Activated T-helper 9 cell treated with anti-CD3 and anti-CD28 coated beads, Interleukin-2, amount 50 U/mL, for 16 hours (primary cell): ENCODE results near the gene ATAD1.
"Not testable (repeated sequence)": the region's sequence is repeated elsewhere in the genome, so short reads cannot be mapped to it uniquely, and the experiment has no call there.

Experiments
- DNase-seq: peaks from one replicate; pipeline ENCODE4 v3.0.0-alpha.2; 2020; ENCODE audit warnings: low read depth

ATAD1 gene

DNA sequence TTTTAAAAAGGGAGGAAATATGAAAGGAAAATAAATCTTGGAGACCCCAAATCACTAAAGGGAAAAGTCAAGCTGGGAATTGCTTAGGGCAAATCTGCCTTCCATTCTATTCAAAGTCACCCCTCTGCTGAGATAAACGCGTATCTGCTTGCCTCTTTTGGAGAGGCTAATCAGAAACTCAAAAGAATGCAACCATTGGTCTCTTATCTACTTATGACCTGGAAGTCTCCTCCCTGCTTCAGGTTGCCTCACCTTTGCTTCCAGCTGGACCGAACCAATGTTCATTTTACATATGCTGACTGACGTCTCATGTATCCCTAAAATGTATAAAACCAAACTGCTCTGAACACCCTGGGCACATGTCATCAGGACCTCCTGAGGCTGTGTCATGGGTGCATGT is 14.7 kb downstream of the ATAD1 start:
- no peak for DNase-seq

DNA sequence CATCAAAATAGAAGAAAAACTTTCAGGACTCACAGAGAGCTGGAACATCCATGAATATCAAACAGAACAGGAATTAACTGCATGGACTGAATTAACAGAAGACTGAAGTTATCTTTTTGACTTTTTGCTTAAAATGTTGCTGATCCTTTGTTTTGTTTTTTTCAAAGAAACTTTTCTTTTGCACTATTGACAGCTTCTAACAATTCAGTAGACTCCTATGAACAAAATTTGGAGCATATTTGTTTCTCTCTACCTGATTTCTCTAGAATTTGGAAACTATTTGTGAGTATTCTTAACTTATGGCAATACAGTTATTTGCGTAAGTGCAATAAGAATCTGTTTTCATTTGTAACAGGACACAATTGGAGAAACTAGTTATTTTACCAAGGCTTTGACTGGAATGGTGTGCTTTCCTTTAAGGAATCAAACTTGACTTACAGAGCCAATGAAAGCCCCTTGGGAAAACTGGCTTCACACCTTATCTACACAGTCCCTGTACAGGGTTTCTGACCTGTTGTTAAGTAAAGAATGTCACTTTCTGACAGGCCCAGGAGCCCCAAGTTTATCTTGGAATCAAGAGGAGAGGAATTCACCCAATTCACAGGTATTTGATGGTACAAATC is 16.1 kb downstream of the ATAD1 start:
- DNase-seq, result not testable (repeated sequence)

DNA sequence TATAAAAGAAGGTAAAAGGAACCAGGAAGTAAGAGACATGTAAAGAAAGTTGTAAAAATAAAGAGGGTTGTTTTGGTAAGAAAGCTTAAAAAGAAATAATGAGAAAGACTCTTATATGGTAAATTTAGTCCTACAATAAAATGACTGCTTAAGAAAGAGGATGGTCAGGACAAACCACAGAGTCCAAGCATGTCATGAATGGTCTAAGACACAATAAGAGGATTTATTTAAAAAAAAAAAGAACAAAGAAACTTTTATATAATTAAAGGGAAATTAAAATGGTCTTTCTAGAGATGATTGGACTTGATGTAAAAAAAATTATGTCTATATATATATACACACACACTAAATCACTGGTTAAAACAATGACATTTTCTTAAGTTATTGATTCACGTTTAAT is 18.2 kb downstream of the ATAD1 start:
- DNase-seq, result no peak

DNA sequence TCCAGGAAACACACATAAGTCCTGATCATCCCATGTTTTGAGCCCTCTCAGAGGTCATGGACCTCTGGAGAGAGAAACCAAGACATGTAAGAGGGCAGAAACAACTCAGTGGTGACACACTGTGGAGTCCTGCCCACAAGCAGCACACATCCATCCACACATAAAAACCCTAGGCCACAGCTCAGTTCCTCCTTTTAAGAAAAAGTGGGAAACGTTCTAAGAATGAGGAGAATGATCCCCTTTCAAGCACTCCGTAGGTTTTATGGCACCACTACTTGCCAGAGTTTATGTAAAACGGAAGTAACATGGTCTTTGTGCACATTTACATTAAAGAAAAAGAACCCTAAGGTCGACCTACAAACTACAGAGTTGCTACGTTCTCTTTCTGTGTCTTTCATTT is 19.9 kb downstream of the ATAD1 start:
- DNase-seq, result no peak

DNA sequence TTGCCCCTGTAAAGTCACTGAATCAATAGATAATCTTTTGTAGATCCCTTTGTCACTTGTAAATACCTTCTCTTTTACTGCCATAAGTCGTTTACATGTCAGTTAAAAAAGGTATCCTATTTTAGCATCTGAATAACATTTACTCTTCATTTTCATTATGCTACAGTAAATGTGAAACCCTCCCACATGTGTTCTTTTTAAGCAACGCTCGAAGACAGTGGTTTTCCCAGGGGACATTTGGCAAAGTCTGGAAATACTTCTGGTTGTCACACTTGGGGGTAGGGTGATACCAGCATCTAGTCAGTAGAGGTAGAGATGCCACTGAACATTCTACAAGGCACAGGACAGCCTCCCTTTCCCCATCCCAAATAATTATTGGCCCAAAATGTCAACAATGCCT is 23.7 kb downstream of the ATAD1 start:
- no peak for DNase-seq

DNA sequence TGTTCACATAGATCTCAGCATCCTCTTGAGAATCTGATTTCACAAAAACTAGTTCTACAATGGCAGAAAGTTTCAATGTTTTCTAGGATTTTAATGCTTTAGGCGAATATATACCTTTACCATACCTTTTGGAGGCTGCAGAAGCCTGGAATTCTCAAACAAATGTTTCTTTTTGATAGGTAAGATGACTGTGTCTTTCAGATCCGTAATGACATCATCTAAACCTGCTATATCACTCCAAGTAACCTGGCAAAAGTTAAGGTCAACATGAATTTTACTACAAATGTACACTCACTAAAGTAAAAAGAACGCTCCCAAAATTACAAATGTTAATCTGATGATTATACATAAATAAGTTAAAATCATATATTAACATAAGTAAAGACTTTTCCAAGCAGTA is 27.8 kb downstream of the ATAD1 start:
- DNase-seq, result no peak

DNA sequence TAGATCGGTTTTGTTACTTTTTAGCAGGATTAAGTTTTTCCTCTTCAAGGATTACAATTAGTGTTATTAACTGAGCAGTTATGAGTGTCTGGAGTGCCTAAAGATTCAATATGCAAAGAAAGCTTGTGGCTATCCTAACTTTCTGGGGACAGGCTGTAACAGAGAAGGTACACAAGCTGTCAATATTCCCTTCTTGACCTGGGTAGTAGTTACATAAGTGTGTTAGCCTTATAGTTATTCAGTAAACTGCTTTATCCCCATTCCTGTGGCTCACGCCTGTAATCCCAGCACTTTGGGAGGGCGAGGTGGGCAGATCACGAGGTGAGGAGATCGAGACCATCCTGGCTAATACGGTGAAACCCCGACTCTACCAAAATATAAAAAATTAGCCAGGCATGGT is 31.6 kb downstream of the ATAD1 start:
- DNase-seq, result no peak

DNA sequence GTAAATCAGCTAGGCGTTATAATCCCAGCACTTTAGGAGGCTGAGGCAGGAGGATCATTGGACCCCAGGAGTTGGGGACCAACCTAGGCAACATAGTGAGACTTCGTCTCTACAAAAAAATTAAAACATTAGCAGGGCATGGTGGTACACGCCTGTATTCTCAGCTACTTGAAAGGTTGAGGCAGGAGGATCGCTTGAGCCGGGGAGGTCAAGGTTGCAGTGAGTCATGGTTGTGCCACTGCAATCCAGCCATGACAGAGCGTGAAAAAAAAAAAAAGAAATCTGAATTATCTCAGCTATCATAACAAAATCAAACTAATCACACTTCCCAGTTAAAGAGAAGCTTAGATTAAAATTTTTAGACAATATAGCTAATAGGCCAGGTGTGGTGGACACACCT is 35.3 kb downstream of the ATAD1 start:
- no peak for DNase-seq

DNA sequence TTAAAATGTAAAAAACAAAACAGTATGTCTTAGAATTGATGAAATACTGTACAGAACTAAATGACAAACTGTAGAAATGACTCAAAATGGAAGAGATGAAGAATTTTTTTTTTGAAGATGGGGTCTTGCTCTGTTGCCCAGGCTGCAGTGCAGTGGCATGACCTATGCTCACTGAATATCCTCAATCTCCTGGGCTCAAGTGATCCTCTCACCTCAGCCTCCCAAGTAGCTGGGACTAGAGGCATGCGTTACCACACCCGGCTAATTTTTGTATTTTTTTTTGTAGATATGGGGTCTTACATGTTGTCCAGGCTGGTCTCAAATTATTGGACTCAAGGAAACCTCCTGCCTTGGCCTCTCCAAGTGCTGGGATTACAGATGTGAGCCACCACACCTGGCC is 36.5 kb downstream of the ATAD1 start:
- no peak for DNase-seq

DNA sequence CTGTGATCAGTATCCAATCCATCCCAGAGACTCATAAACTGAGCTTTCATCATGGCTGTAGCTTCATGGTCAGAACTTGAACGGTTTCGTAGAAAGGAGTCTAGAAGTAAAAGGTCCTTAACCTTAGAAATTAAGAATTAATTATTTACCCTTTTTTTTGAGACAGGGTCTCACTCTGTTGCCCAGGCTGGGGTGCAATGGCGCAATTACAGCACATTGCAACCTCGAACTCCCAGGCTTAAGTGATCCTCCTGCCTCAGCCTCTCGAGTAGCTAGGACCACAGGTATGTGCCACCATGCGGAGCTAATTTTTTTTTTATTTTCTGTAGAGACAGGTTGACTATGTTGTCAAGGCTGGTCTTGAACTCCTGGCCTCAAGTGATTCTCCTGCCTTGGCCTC is 41.7 kb downstream of the ATAD1 start:
- no peak for DNase-seq

DNA sequence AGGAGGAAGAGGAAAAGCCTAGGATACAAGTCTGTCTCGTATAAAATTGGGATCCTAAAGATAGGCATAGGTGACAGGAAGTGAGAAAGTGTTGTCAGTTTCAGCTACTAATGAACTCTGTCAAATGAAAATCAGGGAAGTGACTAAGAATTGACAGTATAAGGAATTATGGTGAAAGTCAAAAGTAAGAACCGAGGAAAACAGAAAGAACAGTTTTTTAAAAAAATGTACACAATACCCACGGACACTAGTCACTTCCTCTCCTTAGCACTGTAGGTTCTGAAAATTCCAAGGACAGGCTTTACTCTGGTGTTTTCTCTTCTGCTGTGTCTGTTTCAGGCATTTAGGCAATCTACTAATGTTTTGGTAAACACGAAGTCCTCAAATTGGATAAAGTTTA is 42.3 kb downstream of the ATAD1 start:
- no peak for DNase-seq

DNA sequence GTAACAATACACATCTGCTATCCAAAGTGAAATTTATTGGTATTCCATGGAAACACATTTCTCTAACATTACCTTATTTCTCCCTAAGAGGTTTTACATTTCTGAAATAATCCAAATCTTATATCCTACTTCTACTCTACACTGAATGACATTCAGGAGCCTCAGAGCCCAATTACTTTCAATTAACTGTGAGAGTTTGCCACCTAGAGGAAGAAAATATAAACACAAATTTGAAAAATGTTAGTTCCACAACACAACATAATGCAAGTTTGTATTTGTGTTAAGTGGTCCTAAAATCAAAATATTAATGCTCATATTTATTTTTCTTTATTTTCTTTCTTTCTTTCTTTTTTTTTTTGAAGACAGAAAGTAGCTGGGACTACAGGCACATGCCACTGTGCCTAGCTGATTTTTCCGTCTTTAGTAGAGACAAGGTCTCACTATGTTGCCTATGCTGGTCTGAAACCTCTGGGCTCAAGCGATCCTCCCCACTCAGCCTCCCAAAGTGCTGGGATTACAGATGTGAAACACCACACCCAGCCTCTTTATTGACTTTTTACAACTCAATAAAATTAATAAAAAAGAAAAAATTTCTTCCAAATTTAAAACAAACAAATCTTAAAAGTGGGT is 46.0 kb downstream of the ATAD1 start:
- no peak for DNase-seq

DNA sequence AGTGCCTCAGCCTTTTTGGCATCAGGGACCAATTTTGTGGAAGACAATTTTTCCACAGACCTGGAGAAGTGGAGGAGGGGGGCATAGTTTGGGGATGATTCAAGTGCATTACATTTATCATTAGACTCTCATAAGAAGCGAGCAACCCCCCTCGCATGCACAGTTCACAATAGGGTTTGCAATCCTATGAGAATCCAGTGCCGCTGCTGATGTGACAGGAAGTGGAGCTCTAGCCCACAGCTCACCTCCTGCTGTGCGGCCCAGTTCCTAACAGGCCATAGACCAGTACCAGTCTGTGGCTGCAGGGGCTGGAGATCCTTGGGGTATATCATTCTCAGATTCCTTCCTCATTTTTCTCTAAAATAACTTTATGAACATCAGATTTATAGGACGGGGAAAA is 50.8 kb downstream of the ATAD1 start:
- no peak for DNase-seq

DNA sequence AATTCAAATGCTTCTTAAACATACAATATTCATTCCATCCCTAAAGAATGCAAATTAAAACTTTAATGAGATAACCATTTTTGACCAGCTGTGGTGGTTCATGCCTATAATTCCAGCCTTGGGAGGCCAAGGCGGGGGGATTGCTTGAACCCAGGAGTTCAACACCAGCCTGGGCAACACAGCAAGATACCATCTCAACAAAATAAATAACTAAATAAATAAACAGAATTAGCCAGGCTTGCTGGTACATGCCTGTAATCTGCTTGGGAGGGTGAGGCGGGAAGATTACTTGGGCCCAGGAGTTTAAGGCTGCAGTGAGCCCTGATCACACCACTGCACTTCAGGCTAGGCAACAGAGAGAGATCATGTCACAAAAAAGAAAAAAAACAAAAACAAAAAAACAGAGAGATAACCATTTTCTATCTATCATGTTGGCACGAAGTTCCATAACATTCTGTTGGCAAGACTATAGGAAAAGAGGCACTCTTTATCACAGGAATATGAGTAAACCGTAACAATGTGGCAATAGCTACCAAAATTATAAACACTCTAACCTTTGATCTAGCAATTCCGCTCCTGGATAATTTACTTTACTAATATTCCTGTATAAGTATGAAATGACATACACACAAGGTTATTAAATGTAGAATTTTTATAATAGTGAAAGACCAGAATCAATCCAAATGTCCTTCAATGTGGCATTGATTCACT is 52.2 kb downstream of the ATAD1 start:
- no peak for DNase-seq

DNA sequence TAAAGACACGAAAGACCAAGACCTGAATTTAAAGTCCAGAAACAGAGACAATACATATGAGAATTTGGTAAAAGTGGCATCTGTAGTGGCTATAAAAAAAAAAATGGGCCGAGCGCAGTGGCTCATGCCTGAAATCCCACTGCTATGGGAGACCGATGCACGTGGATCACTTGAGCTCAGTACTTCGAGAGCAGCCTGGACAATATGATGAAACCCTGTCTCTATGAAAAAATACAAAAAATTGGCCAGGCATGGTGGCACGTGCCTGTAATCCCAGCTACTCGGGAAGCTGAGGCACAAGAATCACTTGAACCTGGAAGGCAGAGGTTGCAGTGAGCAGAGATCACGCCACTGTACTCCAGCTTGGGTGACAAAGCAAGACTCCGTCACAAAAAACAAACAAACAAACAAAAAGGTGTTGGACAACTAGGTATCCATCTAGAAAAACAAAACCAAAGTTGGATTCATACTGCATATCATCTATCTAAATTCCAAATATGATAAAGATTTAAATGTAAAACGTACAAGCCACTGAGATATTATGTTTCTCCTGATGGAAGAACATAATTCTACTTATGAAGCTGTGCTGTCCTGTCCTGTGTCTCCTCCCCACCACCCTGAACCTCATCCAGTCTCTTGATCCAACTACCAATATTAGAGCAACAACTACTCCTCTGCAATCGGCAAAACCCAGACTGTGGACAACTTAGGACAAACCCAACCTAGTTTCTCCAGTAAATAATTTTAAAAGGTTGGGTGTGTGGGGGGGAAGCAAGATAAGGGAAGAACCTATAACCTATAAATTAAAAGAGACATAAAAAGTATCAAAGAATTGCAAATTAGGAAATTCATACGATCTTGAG is 53.7 kb downstream of the ATAD1 start:
- no peak for DNase-seq

DNA sequence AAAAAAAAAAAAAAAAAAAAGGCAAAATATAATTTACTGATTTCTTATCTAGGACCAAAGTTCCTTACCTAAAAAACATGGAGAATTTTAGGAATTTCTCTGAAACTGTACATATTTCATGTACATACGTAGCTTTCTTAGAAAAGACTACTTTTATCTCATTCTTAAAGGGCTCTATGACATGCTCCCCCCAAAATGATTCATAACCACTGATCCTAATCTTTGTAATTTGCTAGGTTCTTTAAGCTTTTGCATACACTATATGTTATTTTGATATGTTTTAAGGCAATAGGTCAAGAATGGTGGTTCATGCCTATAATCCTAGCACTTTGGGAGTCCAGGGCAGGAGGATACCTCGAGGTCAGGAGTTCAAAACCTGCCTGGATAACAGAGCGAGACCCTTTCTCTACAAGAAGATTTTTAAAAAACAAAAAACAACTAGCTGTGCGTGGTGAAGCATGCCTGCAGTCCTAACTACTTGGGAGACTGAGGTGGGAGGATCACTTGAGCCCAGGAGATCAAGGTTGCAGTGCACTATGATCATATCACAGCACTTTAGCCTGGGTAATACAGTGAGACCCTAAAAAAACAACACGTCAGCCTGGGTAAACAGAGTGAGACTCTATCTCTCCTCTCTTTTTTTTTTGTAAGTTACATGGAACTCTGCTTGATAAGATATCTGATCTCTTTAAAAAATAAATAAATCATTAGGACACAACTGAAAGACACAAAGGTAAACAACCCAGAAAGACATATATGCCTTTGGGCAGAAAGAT is 54.8 kb downstream of the ATAD1 start:
- DNase-seq, result no peak

DNA sequence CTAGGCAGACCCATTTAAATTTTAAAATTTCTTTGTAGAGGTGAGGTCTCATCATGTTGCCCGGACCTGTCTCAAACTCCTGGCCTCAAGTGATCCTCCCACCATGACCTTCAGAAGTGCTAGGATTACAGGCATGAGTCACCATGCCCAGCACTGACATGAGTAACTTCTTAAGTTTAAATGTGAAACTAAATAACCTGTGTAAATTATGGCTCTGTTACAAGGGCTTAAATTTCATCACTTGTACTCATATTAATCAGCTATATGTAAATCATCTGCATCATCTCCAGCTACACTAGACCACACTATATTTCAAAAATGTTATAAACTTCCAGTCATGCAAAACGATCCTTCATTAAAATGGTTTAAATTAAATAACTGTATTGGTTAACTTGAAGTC is 56.1 kb downstream of the ATAD1 start:
- DNase-seq, result peak; percentile 7

DNA sequence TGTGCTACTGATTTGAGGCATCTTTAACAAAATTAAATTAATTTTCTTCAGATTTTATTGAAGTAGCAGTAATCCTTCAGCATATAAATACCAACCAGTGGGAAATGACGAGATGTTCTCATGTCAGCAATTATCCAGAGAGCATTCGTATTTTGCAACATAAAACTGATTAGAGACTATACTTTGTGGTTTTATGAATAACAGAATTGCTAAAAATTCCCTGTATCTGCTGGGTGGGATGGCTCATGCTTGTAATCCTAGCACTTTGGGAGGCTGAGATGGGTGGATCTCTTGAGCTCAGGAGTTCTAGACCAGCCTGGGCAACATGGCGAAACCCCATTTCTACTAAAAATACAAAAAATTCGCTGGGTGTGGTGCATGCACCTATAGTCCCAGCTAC is 56.9 kb downstream of the ATAD1 start:
- no peak for DNase-seq

DNA sequence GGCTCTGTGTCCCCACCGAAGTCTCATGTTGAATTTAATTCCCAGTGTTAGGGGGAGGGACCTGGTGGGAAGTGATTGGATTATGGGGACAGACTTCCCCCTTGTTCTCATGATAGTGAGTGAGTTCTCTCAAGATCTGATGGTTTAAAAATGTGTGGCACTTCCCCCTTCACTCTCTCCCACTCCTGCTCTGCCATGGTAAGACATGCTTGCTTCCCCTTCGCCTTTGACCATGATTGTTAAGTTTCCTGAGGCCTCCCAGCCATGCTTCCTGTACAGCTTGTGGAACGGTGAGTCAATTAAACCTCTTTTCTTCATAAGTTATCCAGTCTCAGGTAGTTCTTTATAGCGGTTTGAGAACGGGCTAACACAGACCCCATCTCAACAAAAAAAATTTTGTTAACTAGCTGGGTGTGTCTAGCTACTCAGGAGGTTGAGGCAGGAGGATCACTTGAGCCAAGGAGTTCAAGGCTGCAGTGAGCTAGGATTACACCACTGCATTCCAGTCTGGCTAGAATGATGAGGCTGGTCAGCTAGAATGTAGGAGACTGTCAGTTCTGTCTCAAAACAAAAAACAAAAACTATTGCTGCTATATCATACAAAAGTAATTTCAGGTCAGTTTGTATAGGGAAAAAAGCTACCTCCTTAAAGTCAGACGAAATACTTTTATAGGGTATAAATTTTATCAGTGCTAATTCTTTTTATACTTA is 57.7 kb downstream of the ATAD1 start:
- DNase-seq, result no peak

DNA sequence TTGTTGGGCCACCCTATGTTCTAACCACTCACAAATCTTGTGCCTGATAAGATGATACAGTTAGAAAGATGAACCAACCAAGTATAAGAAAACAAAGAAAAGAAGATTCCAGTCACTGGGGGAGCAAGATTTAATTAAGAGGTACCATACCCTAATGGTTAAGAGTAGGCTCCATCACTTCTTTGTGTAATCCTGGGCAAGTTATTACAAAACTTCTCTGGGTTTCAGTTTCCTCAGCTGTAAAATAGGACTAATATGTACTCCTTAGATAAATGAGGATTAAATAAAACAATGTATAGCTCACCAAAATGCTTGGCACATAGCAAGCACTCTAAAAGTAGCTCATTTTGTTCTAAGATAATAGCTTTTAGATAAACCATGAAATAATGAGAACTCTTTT is 58.5 kb downstream of the ATAD1 start:
- DNase-seq, result no peak

DNA sequence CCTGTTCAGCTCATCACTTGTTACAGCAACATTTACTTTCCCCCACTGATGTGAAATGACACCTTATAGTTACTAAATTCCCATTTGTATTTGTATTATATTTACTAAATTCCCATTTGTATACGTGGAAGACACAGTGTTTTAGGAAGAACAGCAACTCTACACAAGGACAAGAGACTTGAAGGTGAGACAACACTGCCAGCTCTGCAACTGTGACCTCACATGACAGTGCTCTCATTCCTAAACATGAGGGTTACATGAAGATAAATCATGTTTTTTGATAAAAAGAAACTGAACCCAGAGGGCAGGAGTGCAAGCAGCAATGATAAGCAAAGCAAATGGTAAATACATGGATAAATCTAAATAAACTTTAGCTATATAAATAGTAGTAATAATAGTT is 60.3 kb downstream of the ATAD1 start:
- no peak for DNase-seq
